ENCODE results near the gene STX18.

GRCh38 chr4:4425696-4426095 lies 116.2 kb downstream of the STX18 start:
- TF ChIP-seq EZH2 (IDR thresholded peaks at IDR 0.05; ENCODE audit: insufficient read depth, low read length): no peak
- no peak for TF ChIP-seq CTCF (IDR thresholded peaks at IDR 0.05; ENCODE audit: insufficient read depth, low read depth, low read length)

Data from astrocyte (in vitro differentiated cells and primary cell).